Measurements from ENCODE around the gene E2F8.

GRCh38 chr11:19183646-19184045 lies 57.1 kb downstream of the E2F8 start:
- TF ChIP-seq, protein P1, sequence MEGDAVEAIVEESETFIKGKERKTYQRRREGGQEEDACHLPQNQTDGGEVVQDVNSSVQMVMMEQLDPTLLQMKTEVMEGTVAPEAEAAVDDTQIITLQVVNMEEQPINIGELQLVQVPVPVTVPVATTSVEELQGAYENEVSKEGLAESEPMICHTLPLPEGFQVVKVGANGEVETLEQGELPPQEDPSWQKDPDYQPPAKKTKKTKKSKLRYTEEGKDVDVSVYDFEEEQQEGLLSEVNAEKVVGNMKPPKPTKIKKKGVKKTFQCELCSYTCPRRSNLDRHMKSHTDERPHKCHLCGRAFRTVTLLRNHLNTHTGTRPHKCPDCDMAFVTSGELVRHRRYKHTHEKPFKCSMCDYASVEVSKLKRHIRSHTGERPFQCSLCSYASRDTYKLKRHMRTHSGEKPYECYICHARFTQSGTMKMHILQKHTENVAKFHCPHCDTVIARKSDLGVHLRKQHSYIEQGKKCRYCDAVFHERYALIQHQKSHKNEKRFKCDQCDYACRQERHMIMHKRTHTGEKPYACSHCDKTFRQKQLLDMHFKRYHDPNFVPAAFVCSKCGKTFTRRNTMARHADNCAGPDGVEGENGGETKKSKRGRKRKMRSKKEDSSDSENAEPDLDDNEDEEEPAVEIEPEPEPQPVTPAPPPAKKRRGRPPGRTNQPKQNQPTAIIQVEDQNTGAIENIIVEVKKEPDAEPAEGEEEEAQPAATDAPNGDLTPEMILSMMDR (IDR thresholded peaks at IDR 0.05; ENCODE audit: borderline replicate concordance, extremely low read depth, low read length, poor library complexity, severe bottlenecking) = no peak
- TF ChIP-seq EZH2 (IDR thresholded peaks at IDR 0.05; ENCODE audit: borderline replicate concordance, low read depth, low read length, severe bottlenecking) = no peak
